WTC11 (cell line): ENCODE results near the gene CLMN. TPM values are rescaled to one million over a fixed set of nuclear protein-coding genes. Genes with fewer than 3 reads are reported as not detected.

ENCODE experiments used
- ATAC-seq: fragments of 200-7000 bp; cut with Tn5 transposase; 2 replicates; pipeline ENCODE4 v1.10.0; 2021; ENCODE audit warnings: mild to moderate bottlenecking, moderate library complexity
- CTCF ChIA-PET: fragments of 300-600 bp; sonication (Branson Sonifier 250); formaldehyde crosslinking; loops from one replicate; lab custom pipeline; 2021; ENCODE audit warnings: antibody characterized with exemption; lab: Charles Lee
- POLR2A ChIA-PET: fragments of 350-600 bp; sonication (Branson Sonifier 250); formaldehyde crosslinking; loops from one replicate; lab custom pipeline; 2021; ENCODE audit warnings: antibody characterized with exemption; lab: Charles Lee
- DNase-seq: peaks from one replicate; pipeline ENCODE4 v3.0.0; 2021; ENCODE audit warnings: low spot score
- H3K27ac Mint-ChIP-seq: 2 replicates; pipeline ENCODE4 v1.8.0; 2021; ENCODE audit warnings: mixed read lengths
- H3K27me3 Mint-ChIP-seq: 2 replicates; pipeline ENCODE4 v1.8.0; 2021; ENCODE audit warnings: low read depth, mild to moderate bottlenecking, moderate library complexity, mixed read lengths
- H3K36me3 Mint-ChIP-seq: 2 replicates; pipeline ENCODE4 v1.8.0; 2021; ENCODE audit warnings: mixed read lengths
- H3K4me1 Mint-ChIP-seq: 2 replicates; pipeline ENCODE4 v1.8.0; 2022; ENCODE audit warnings: mixed read lengths
- H3K4me3 Mint-ChIP-seq: 2 replicates; pipeline ENCODE4 v1.8.0; 2021; ENCODE audit warnings: mild to moderate bottlenecking, moderate library complexity, mixed read lengths
- H3K9me3 Mint-ChIP-seq: 2 replicates; pipeline ENCODE4 v1.8.0; 2021; ENCODE audit warnings: mixed read lengths
- ATF1 ChIP-seq: sonication (generic); formaldehyde crosslinking; IDR thresholded peaks from 2 replicates; pipeline ENCODE4 v1.8.1; 2023; ENCODE audit warnings: mild to moderate bottlenecking, moderate library complexity, missing genetic modification reagents
- ATF2 ChIP-seq: sonication (generic); formaldehyde crosslinking; IDR thresholded peaks from 2 replicates; pipeline ENCODE4 v1.8.1; 2022; ENCODE audit warnings: low read depth, missing genetic modification reagents, borderline replicate concordance
- ATF3 ChIP-seq: sonication (generic); formaldehyde crosslinking; conservative IDR thresholded peaks from 2 replicates; pipeline ENCODE4 v1.8.1; 2022; ENCODE audit warnings: mild to moderate bottlenecking, missing genetic modification reagents
- ATF6 ChIP-seq: sonication (generic); formaldehyde crosslinking; IDR thresholded peaks from 2 replicates; pipeline ENCODE4 v1.8.1; 2023; ENCODE audit warnings: mild to moderate bottlenecking, missing genetic modification reagents
- CDX4 ChIP-seq: fragments of 250-450 bp; sonication (Bioruptor Pico); IDR thresholded peaks from 2 replicates; pipeline ENCODE4 v1.9.0; 2021; ENCODE audit warnings: moderate library complexity, mild to moderate bottlenecking, inconsistent platforms, borderline replicate concordance
- ERG ChIP-seq: fragments of 250-450 bp; sonication (Bioruptor Pico); IDR thresholded peaks from 2 replicates; pipeline ENCODE4 v1.8.0; 2021; ENCODE audit warnings: mild to moderate bottlenecking
- ETV6 ChIP-seq: sonication (generic); formaldehyde crosslinking; IDR thresholded peaks from 2 replicates; pipeline ENCODE4 v1.8.1; 2022; ENCODE audit warnings: mild to moderate bottlenecking, missing genetic modification reagents
- NR2C2 ChIP-seq: sonication (generic); formaldehyde crosslinking; IDR thresholded peaks from 2 replicates; pipeline ENCODE4 v1.8.0; 2022; ENCODE audit warnings: mild to moderate bottlenecking, missing genetic modification reagents
- RELA ChIP-seq: sonication (generic); formaldehyde crosslinking; IDR thresholded peaks from 2 replicates; pipeline ENCODE4 v1.8.1; 2022; ENCODE audit warnings: missing genetic modification reagents, mild to moderate bottlenecking, borderline replicate concordance
- SOX15 ChIP-seq: fragments of 250-450 bp; sonication (Bioruptor Pico); IDR thresholded peaks from 2 replicates; pipeline ENCODE4 v1.9.0; 2021; ENCODE audit warnings: mild to moderate bottlenecking
- TCF7 ChIP-seq: sonication (generic); formaldehyde crosslinking; IDR thresholded peaks from 2 replicates; pipeline ENCODE4 v1.8.0; 2022; ENCODE audit warnings: mild to moderate bottlenecking, low read depth, missing genetic modification reagents, moderate library complexity
- TEAD4 ChIP-seq: sonication (generic); formaldehyde crosslinking; IDR thresholded peaks from 2 replicates; pipeline ENCODE4 v1.8.0; 2022; ENCODE audit warnings: mild to moderate bottlenecking, missing genetic modification reagents
- ZBTB43 ChIP-seq: sonication (generic); formaldehyde crosslinking; IDR thresholded peaks from 2 replicates; pipeline ENCODE4 v1.8.1; 2023; ENCODE audit warnings: mild to moderate bottlenecking, missing genetic modification reagents
- ZNF138 ChIP-seq: sonication (generic); formaldehyde crosslinking; conservative IDR thresholded peaks from 2 replicates; pipeline ENCODE4 v1.8.1; 2022; ENCODE audit warnings: mild to moderate bottlenecking, moderate library complexity, missing genetic modification reagents
- ZNF423 ChIP-seq: fragments of 250-450 bp; sonication (Bioruptor Pico); IDR thresholded peaks from 2 replicates; pipeline ENCODE4 v2.1.2; 2022; ENCODE audit warnings: mild to moderate bottlenecking, moderate library complexity
- ZSCAN18 ChIP-seq: fragments of 250-450 bp; sonication (Bioruptor Pico); IDR thresholded peaks from 2 replicates; pipeline ENCODE4 v2.1.2; 2022; ENCODE audit warnings: mild to moderate bottlenecking, moderate library complexity
- total RNA-seq: library from RNA; stranded (reverse); gene quantifications from 3 replicates; pipeline ENCODE4 v1.2.3, GENCODE V29; 2021

The CLMN gene
- total RNA-seq, 1 experiment from 2014 or later: 12.2 TPM

GRCh38 chr14:95310635-95311380 is 8.9 kb downstream of the CLMN start (continued):
- no peak for TF ChIP-seq ZBTB43 (CRISPR knock-in tag)
- TF ChIP-seq NR2C2 (CRISPR knock-in tag): no peak
- TF ChIP-seq ZSCAN18 (CRISPR knock-in tag): no peak
- TF ChIP-seq SOX15 (CRISPR knock-in tag): no peak
- no peak for TF ChIP-seq ATF1 (CRISPR knock-in tag)
- TF ChIP-seq ETV6 (CRISPR knock-in tag): no peak
- TF ChIP-seq RELA (CRISPR knock-in tag): no peak
- TF ChIP-seq ZNF423 (CRISPR knock-in tag): no peak
- TF ChIP-seq, all 79 proteins: peak for 0

- no peaks in the 10 kb centered on the region for H3K36me3 Mint-ChIP-seq
- no peak overlapping the region for H3K27ac Mint-ChIP-seq
- DNase-seq (no peak), ATAC-seq (no peak)
- H3K9me3 Mint-ChIP-seq: peaks cover 10% of the 10 kb centered on the region
- H3K4me3 Mint-ChIP-seq: no peak overlapping the region
- CTCF ChIA-PET: no interaction called here
- POLR2A ChIA-PET: interaction anchor here (0.6 kb wide), 1 partner anchor 353 kb away, joined by 3 read pairs; no protein-coding TSS in a partner anchor
- no peaks in the 10 kb centered on the region; the same call in 1 of the 2 replicates for H3K27me3 Mint-ChIP-seq
- H3K4me1 Mint-ChIP-seq: peaks cover 20% of the 10 kb centered on the region
- TF ChIP-seq CDX4 (CRISPR knock-in tag) (no peak), ATF3 (CRISPR knock-in tag) (no peak)
Measured at GRCh38 chr14:95309261-95310051, 10.3 kb downstream of the CLMN start.

GRCh38 chr14:95308073-95308472 is 11.6 kb downstream of the CLMN start:
- no peaks in the 10 kb centered on the region for H3K36me3 Mint-ChIP-seq
- TF ChIP-seq ATF6: no peak
- no peak for TF ChIP-seq ERG
- no peak for TF ChIP-seq ZNF138 (CRISPR knock-in tag)
- no peak for TF ChIP-seq TCF7 (CRISPR knock-in tag)
- no peak for TF ChIP-seq TEAD4
- TF ChIP-seq ATF1 (CRISPR knock-in tag): no peak
- no peak for TF ChIP-seq ATF2 (CRISPR knock-in tag)
- CTCF ChIA-PET: interaction anchor here (1.5 kb wide), 1 partner anchor 53 kb away, joined by 5 read pairs; no protein-coding TSS in a partner anchor
- H3K27me3 Mint-ChIP-seq: no peaks in the 10 kb centered on the region; the same call in none of the 2 replicates
- H3K9me3 Mint-ChIP-seq: peaks cover 10% of the 10 kb centered on the region
- no peak for DNase-seq
- no peak for ATAC-seq
- H3K4me3 Mint-ChIP-seq: no peak overlapping the region
- H3K4me1 Mint-ChIP-seq: peaks cover 23% of the 10 kb centered on the region
- POLR2A ChIA-PET: no interaction called here
- no peak overlapping the region for H3K27ac Mint-ChIP-seq
